Tibial nerve (tissue), 4 donors: ENCODE data around the gene XRCC4. TPM values are rescaled to one million over a fixed set of nuclear protein-coding genes. Genes with fewer than 3 reads are reported as not detected.
A peak's percentile ranks its signal among the peaks of the same experiment; 100 is the strongest.

Source experiments
- DNase-seq, 2 donors: peaks; one replicate each; pipeline ENCODE4 v3.0.0-alpha.2; 2019; ENCODE audit warnings: low spot score in 2 of 2
- H3K27ac ChIP-seq, 4 donors: fragments of 200-600 bp; sonication (generic) in 3 of 4; one replicate each; pipeline ENCODE4 v1.5.1; 2017 to 2019; ENCODE audit warnings: mild to moderate bottlenecking in 1 of 4
- H3K27me3 ChIP-seq, 2 donors: fragments of 200-600 bp; sonication (generic) in 1 of 2; one replicate each; pipeline versions ENCODE4 v1.5.1 to v1.6.0; 2017 to 2019
- H3K36me3 ChIP-seq, 3 donors: fragments of 200-600 bp; sonication (generic); one replicate each; pipeline ENCODE4 v1.5.1; 2018 to 2019
- H3K4me1 ChIP-seq, 4 donors: fragments of 200-600 bp; sonication (generic) in 3 of 4; one replicate each; pipeline ENCODE4 v1.5.1; 2017 to 2019
- H3K4me3 ChIP-seq, 4 donors: fragments of 200-600 bp; sonication (generic) in 3 of 4; one replicate each; pipeline ENCODE4 v1.5.1; 2017 to 2019; ENCODE audit warnings: mild to moderate bottlenecking in 1 of 4, moderate library complexity in 1 of 4
- H3K9me3 ChIP-seq, 4 donors: fragments of 200-600 bp; sonication (generic) in 3 of 4; one replicate each; pipeline ENCODE4 v1.5.1; 2017 to 2019
- EP300 ChIP-seq, 2 donors: sonication (generic); formaldehyde crosslinking; IDR thresholded peaks; one replicate each; pipeline ENCODE4 v1.6.1; 2017; ENCODE audit warnings: antibody characterized with exemption in 2 of 2, mild to moderate bottlenecking in 1 of 2
- POLR2A ChIP-seq, 2 donors: fragments of 450-650 bp; IDR thresholded peaks; one replicate each; pipeline ENCODE4 v1.6.1; 2017; ENCODE audit warnings: antibody characterized with exemption in 2 of 2, mild to moderate bottlenecking in 2 of 2, moderate library complexity in 2 of 2
- WGBS, 2 donors: methylation state at CpG; one replicate each; pipeline ENCODE4 v1.1.5; 2018; 5-methylcytosine and 5-hydroxymethylcytosine counted together
- total RNA-seq, 4 donors: library from RNA; depleted of rRNA; stranded (reverse); fragments of >200 nt; gene quantifications; one replicate each; pipeline ENCODE4 v1.1.0, GENCODE V29; 2016
- TF ChIP-seq, protein P1 (sequence below), 5 experiments: fragments of 200-600 bp in 3 of 5; fragments of 450-650 bp in 2 of 5; sonication (generic) in 3 of 5; IDR thresholded peaks; one replicate each; pipeline ENCODE4 v1.5.1; 2016 to 2019; ENCODE audit warnings: antibody characterized with exemption in 5 of 5, mild to moderate bottlenecking in 3 of 5, moderate library complexity in 2 of 5

The XRCC4 gene
- total RNA-seq, result 10 to 100 TPM in 1 of 4 donors, 1 to 10 TPM in 3; 3.1 to 11.7 (median 8.2) TPM

DNA sequence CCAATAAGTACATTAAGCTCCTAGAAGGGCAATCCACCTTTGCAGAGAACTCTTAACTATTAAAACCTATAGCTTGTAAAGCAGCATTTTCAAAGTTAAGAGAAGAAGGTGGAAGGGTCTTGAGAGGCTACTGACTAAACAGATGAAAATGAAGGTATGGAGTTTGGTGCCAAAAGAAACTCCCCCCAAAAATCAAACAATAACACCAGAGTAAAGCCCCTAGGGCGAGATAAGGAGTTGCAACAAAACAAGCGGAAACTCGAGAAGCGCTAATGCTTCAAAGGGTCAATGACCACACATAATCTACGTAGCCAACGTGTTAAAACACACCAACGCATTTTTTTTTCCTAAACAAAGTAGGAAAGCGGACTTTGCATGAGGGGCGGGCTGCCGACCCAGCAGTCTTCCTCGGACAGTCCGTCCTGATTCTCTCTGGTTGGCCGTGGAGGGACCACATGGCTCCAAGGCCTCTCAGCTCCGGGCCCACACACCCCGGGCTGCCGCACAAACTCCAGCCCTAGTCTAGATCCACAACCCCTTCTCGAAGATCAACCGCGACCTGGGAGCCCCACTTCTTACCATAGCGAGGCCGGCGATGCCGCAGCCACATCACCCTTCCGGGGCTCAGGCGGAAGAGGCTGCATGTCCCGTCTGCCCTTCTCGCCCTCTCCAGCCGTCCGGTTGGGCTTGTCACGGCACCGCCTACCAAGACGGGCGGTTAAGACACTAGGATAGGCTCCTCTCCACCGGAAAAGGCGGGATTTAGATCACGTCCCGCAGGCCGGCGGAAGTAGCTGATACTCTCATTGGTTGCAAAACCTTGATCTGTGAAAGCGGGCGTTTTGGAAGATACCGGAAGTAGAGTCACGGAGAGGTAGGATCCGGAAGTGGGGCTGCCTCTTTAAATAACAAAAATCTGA is at the start of gene XRCC4, which contains the start of gene TMEM167A:
TSS of gene XRCC4 (plus strand) at position 806 of the 920 bp plus-strand sequence. CDS start 27,373 bp downstream, outside the sequence.
TSS of gene TMEM167A (minus strand) at position 653 of the 920 bp plus-strand sequence. CDS start at position 582, 71 bp downstream.
- H3K36me3 ChIP-seq, result no peaks in the 10 kb centered on the region
- H3K27me3 ChIP-seq, result no peaks in the 10 kb centered on the region
- no peaks in the 10 kb centered on the region for H3K9me3 ChIP-seq
- TF ChIP-seq EP300 (IDR thresholded peaks at IDR 0.05), result peak; percentile 30 to 93
- peak; percentile 60 to 69 for TF ChIP-seq POLR2A (IDR thresholded peaks at IDR 0.05)
- TF ChIP-seq, protein P1, sequence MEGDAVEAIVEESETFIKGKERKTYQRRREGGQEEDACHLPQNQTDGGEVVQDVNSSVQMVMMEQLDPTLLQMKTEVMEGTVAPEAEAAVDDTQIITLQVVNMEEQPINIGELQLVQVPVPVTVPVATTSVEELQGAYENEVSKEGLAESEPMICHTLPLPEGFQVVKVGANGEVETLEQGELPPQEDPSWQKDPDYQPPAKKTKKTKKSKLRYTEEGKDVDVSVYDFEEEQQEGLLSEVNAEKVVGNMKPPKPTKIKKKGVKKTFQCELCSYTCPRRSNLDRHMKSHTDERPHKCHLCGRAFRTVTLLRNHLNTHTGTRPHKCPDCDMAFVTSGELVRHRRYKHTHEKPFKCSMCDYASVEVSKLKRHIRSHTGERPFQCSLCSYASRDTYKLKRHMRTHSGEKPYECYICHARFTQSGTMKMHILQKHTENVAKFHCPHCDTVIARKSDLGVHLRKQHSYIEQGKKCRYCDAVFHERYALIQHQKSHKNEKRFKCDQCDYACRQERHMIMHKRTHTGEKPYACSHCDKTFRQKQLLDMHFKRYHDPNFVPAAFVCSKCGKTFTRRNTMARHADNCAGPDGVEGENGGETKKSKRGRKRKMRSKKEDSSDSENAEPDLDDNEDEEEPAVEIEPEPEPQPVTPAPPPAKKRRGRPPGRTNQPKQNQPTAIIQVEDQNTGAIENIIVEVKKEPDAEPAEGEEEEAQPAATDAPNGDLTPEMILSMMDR (IDR thresholded peaks at IDR 0.05), result peak in 1 of 5 experiments; percentile 29
- H3K4me1 ChIP-seq, result peaks cover 0 to 51% (median 8%) of the 10 kb centered on the region in 4 donors
- peak within 1 kb of the TSS; percentile 36 to 95 (median 86) for H3K27ac ChIP-seq
- H3K4me3 ChIP-seq, result peak within 1 kb of the TSS; percentile 65 to 82 (median 74)
- WGBS, 2 donors, result 1% methylated on average over 35 to 42 of the region's 44 CpGs
- DNase-seq, result peak; percentile 92 to 93

DNA sequence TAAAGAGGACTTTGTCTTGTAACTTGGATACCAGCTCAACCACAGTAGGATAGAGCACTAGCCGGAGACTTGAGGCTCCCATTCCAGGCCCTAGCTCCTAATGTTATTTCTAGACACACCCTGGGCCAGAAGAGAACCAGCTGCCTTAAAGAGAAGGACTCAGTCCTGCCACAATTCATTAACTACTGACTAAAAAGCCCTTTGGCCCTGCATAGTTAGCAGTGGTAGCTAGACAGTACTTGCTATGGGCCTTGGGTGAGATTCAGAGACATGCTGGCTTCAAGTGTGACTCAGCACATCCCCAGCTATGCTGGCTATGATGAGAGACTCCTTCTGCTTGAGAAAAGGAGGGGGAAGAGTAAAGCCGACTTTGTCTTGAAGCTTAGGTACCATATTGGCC is 47.4 kb upstream of the XRCC4 start:
- DNase-seq, result no peak
- Histone ChIP-seq H3K4me3 (no peak overlapping the region), H3K36me3 (no peaks in the 10 kb centered on the region), H3K4me1 (peaks cover 0 to 14% (median 0%) of the 10 kb centered on the region in 4 donors), H3K9me3 (no peaks in the 10 kb centered on the region), H3K27ac (no peak overlapping the region), H3K27me3 (no peaks in the 10 kb centered on the region)
- WGBS, 2 donors, result 86 to 87% methylated on average over 2 of the region's 2 CpGs
- TF ChIP-seq POLR2A (IDR thresholded peaks at IDR 0.05), result no peak
- TF ChIP-seq, protein P1 (IDR thresholded peaks at IDR 0.05), result no peak
- TF ChIP-seq EP300 (IDR thresholded peaks at IDR 0.05), result no peak

DNA sequence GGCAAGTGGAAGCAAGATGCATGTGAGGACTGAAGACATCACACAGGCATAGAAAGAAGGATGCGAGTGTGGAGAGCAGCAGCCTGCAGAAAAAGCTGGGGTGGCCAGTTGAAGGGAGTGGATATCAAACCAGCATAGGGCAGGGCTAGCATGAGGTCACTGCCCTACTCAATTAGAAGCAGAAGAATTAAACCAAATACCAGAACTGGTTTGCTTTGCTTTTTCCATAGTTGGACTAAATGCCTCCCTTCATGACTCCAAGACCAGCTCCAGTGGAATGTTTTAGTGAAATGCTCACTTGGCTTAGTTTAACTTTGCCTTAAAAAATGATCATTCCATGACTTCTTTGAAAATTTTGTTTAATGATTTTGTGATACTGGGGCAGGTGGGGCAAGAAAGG is 46.0 kb upstream of the XRCC4 start:
- 48 to 63% methylated on average over 1 of the region's 1 CpG for WGBS, 2 donors
- TF ChIP-seq, protein P1 (IDR thresholded peaks at IDR 0.05), result no peak
- TF ChIP-seq EP300 (IDR thresholded peaks at IDR 0.05) (no peak), POLR2A (IDR thresholded peaks at IDR 0.05) (no peak)
- DNase-seq, result no peak
- H3K4me3 ChIP-seq, result no peak overlapping the region
- peaks cover 0 to 26% (median 0%) of the 10 kb centered on the region in 4 donors for H3K4me1 ChIP-seq
- H3K27ac ChIP-seq, result no peak overlapping the region
- H3K36me3 ChIP-seq, result no peaks in the 10 kb centered on the region
- H3K9me3 ChIP-seq, result no peaks in the 10 kb centered on the region
- H3K27me3 ChIP-seq, result no peaks in the 10 kb centered on the region

DNA sequence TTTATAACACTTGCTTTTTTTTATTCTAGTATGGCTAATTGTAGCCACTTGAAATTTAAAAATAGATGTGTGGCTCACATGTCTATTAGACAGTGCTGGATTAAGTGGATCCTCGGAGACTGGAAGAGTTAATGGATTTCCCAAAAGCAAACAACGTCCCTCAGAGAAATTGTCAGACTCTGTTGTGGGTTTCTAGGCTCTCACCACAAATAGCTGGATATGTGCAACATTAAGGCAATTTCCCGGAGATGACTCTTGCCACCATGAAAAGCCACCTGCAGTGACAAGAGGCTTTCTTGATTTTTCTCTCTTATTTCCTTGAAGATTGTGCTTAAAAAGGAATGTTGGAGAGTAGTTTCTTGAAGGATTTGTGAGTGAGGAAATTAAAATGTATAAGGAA is 43.3 kb upstream of the XRCC4 start:
- Histone ChIP-seq H3K4me3 (no peak overlapping the region), H3K27me3 (no peaks in the 10 kb centered on the region), H3K9me3 (no peaks in the 10 kb centered on the region), H3K27ac (no peak overlapping the region), H3K4me1 (peaks cover 0 to 25% (median 0%) of the 10 kb centered on the region in 4 donors), H3K36me3 (no peaks in the 10 kb centered on the region)
- DNase-seq, result no peak
- TF ChIP-seq EP300 (IDR thresholded peaks at IDR 0.05) (no peak), POLR2A (IDR thresholded peaks at IDR 0.05) (no peak)
- TF ChIP-seq, protein P1 (IDR thresholded peaks at IDR 0.05), result no peak
- 79 to 81% methylated on average over 3 of the region's 3 CpGs for WGBS, 2 donors
